GM10266 (cell line): ENCODE results near the gene P2RY6.

Source experiments
- DNase-seq: peaks from one replicate; pipeline ENCODE4 v3.0.0; 2012; ENCODE audit errors: extremely low spot score
- CTCF ChIP-seq: IDR thresholded peaks from 2 replicates; pipeline ENCODE4 v1.5.1; 2012; ENCODE audit warnings: mild to moderate bottlenecking, low read depth; ENCODE audit not compliant: control insufficient read depth, insufficient read depth; ENCODE audit errors: missing control alignments

The P2RY6 gene

GRCh38 chr11:73286240-73286810, 14.2 kb downstream of the P2RY6 start:
- no peak for TF ChIP-seq CTCF
- DNase-seq, result no peak

- TF ChIP-seq CTCF, result no peak
- DNase-seq, result no peak
Observed at GRCh38 chr11:73287400-73288101, 15.4 kb downstream of the P2RY6 start.

- DNase-seq, result no peak
- no peak for TF ChIP-seq CTCF
Observed at GRCh38 chr11:73288192-73288872, 16.2 kb downstream of the P2RY6 start.

- peak; percentile 87 for DNase-seq
- peak; percentile 90 for TF ChIP-seq CTCF
Observed at GRCh38 chr11:73288873-73289707, 17.0 kb downstream of the P2RY6 start.

- no peak for TF ChIP-seq CTCF
- no peak for DNase-seq
Observed at GRCh38 chr11:73290536-73290935, 18.4 kb downstream of the P2RY6 start.

GRCh38 chr11:73291196-73291595, 19.1 kb downstream of the P2RY6 start:
- TF ChIP-seq CTCF, result no peak
- no peak for DNase-seq
